Upper lobe of left lung (tissue), 6 donors: Measurements from ENCODE around the gene HERPUD2. TPM values are rescaled to one million over a fixed set of nuclear protein-coding genes. Genes with fewer than 3 reads are reported as not detected.

Source experiments
- ATAC-seq, 2 donors: fragments of 200-7000 bp; cut with Tn5 transposase; one replicate each; pipeline ENCODE4 v1.9.1; 2022; ENCODE audit warnings: mild to moderate bottlenecking in 2 of 2, moderate library complexity in 2 of 2; ENCODE audit not compliant: low FRiP score in 2 of 2
- DNase-seq, 2 donors: peaks; one replicate each; pipeline ENCODE4 v3.0.0-alpha.2; 2019 to 2020
- H3K27ac ChIP-seq, 4 donors: fragments of 200-600 bp; sonication (generic); one replicate each; pipeline ENCODE4 v1.5.1; 2016 to 2019
- H3K27me3 ChIP-seq, 4 donors: fragments of 200-600 bp; sonication (generic); one replicate each; pipeline ENCODE4 v1.5.1; 2017 to 2019
- H3K36me3 ChIP-seq, 4 donors: fragments of 200-600 bp; sonication (generic); one replicate each; pipeline ENCODE4 v1.5.1; 2016 to 2019
- H3K4me1 ChIP-seq, 4 donors: fragments of 200-600 bp; sonication (generic); one replicate each; pipeline ENCODE4 v1.5.1; 2018 to 2019
- H3K4me3 ChIP-seq, 4 donors: fragments of 200-600 bp; sonication (generic); one replicate each; pipeline ENCODE4 v1.5.1; 2017 to 2019; ENCODE audit warnings: mild to moderate bottlenecking in 2 of 4, moderate library complexity in 1 of 4
- H3K9me3 ChIP-seq, 4 donors: fragments of 200-600 bp; sonication (generic); one replicate each; pipeline ENCODE4 v1.5.1; 2018 to 2019
- CTCF ChIP-seq, 6 experiments: fragments of 450-650 bp in 4 of 6; fragments of 200-600 bp in 2 of 6; sonication (generic) in 2 of 6; IDR thresholded peaks; one replicate each; pipeline ENCODE4 v1.5.1; 2016 to 2019; ENCODE audit warnings: antibody characterized with exemption in 6 of 6
- EP300 ChIP-seq, 4 donors: sonication (generic); formaldehyde crosslinking; IDR thresholded peaks; one replicate each; pipeline ENCODE4 v1.5.1; 2017; ENCODE audit warnings: antibody characterized with exemption in 4 of 4, control low read depth in 2 of 4
- POLR2A ChIP-seq, 4 donors: fragments of 450-650 bp; IDR thresholded peaks; one replicate each; pipeline ENCODE4 v1.5.1; 2016 to 2017; ENCODE audit warnings: antibody characterized with exemption in 4 of 4, mild to moderate bottlenecking in 2 of 4
- POLR2AphosphoS5 ChIP-seq, 2 donors: sonication (generic); formaldehyde crosslinking; IDR thresholded peaks; one replicate each; pipeline ENCODE4 v1.5.1; 2017; ENCODE audit warnings: antibody characterized with exemption in 2 of 2
- WGBS, 2 donors: methylation state at CpG; one replicate each; pipeline ENCODE4 v1.1.5; 2017 to 2018; 5-methylcytosine and 5-hydroxymethylcytosine counted together
- total RNA-seq, 6 donors: library from RNA; depleted of rRNA in 4 of 6; stranded (reverse); fragments of >200 nt in 4 of 6; gene quantifications; one replicate each; pipeline versions ENCODE4 v1.1.0 to v1.2.1, GENCODE V29; 2016 to 2021
- donor health status: DM: no; HTN: no; CAD: no; lungs with moderate emphysema.
- donor health status: DM: no; HTN: yes; CAD: no; lungs with severe emphysema.

HERPUD2 gene
- total RNA-seq, 6 donors from 2014 or later, result 29.6 to 63.9 (median 42.2) TPM

GRCh38 chr7:35707422-35707821 is 12.5 kb upstream of the HERPUD2 start:
- TF ChIP-seq EP300 (IDR thresholded peaks at IDR 0.05) (no peak), CTCF (IDR thresholded peaks at IDR 0.05) (no peak), POLR2AphosphoS5 (IDR thresholded peaks at IDR 0.05) (no peak), POLR2A (IDR thresholded peaks at IDR 0.05) (no peak)
- peaks cover 0 to 10% (median 7%) of the 10 kb centered on the region in 4 donors for H3K4me1 ChIP-seq
- H3K27me3 ChIP-seq, result no peaks in the 10 kb centered on the region
- ATAC-seq (no peak), DNase-seq (no peak)
- H3K27ac ChIP-seq, result no peak overlapping the region
- no peaks in the 10 kb centered on the region for H3K36me3 ChIP-seq
- H3K4me3 ChIP-seq, result no peak overlapping the region
- WGBS, 2 donors, result 62 to 83% methylated on average over 4 of the region's 4 CpGs
- no peaks in the 10 kb centered on the region for H3K9me3 ChIP-seq

- no peak overlapping the region for H3K4me3 ChIP-seq
- TF ChIP-seq POLR2A (IDR thresholded peaks at IDR 0.05), result no peak
- TF ChIP-seq POLR2AphosphoS5 (IDR thresholded peaks at IDR 0.05), result no peak
- no peak for TF ChIP-seq CTCF (IDR thresholded peaks at IDR 0.05)
- TF ChIP-seq EP300 (IDR thresholded peaks at IDR 0.05), result no peak
- DNase-seq (no peak), ATAC-seq (no peak)
- H3K9me3 ChIP-seq, result no peaks in the 10 kb centered on the region
- peaks cover 0 to 10% (median 7%) of the 10 kb centered on the region in 4 donors for H3K4me1 ChIP-seq
- H3K27ac ChIP-seq, result no peak overlapping the region
- no peaks in the 10 kb centered on the region for H3K36me3 ChIP-seq
- no peaks in the 10 kb centered on the region for H3K27me3 ChIP-seq
Measured at GRCh38 chr7:35705932-35706461, 11.1 kb upstream of the HERPUD2 start.

GRCh38 chr7:35704261-35704660 is 9.3 kb upstream of the HERPUD2 start:
- no peaks in the 10 kb centered on the region for H3K27me3 ChIP-seq
- H3K9me3 ChIP-seq, result no peaks in the 10 kb centered on the region
- no peaks in the 10 kb centered on the region for H3K36me3 ChIP-seq
- whole genome bisulfite sequencing, 2 donors, result 90 to 91% methylated on average over 1 of the region's 1 CpG
- TF ChIP-seq POLR2AphosphoS5 (IDR thresholded peaks at IDR 0.05) (no peak), CTCF (IDR thresholded peaks at IDR 0.05) (no peak), POLR2A (IDR thresholded peaks at IDR 0.05) (no peak), EP300 (IDR thresholded peaks at IDR 0.05) (no peak)
- H3K4me1 ChIP-seq, result peaks cover 0 to 2% (median under 1%) of the 10 kb centered on the region in 4 donors
- no peak for DNase-seq
- no peak overlapping the region for H3K4me3 ChIP-seq
- ATAC-seq, result no peak
- H3K27ac ChIP-seq, result no peak overlapping the region

GRCh38 chr7:35702541-35702940 is 7.6 kb upstream of the HERPUD2 start:
- no peak for ATAC-seq
- Histone ChIP-seq H3K36me3 (no peaks in the 10 kb centered on the region), H3K4me3 (no peak overlapping the region), H3K27ac (no peak overlapping the region), H3K4me1 (no peaks in the 10 kb centered on the region), H3K9me3 (no peaks in the 10 kb centered on the region), H3K27me3 (no peaks in the 10 kb centered on the region)
- no peak for TF ChIP-seq POLR2AphosphoS5 (IDR thresholded peaks at IDR 0.05)
- TF ChIP-seq POLR2A (IDR thresholded peaks at IDR 0.05), result no peak
- no peak for TF ChIP-seq EP300 (IDR thresholded peaks at IDR 0.05)
- no peak for TF ChIP-seq CTCF (IDR thresholded peaks at IDR 0.05)
- DNase-seq, result no peak
- 77 to 91% methylated on average over 3 to 4 of the region's 4 CpGs for WGBS, 2 donors

GRCh38 chr7:35701287-35701900 is 6.5 kb upstream of the HERPUD2 start:
- Histone ChIP-seq H3K4me1 (peaks cover 0 to under 1% (median 0%) of the 10 kb centered on the region in 4 donors), H3K4me3 (no peak overlapping the region), H3K27me3 (no peaks in the 10 kb centered on the region), H3K27ac (no peak overlapping the region), H3K36me3 (no peaks in the 10 kb centered on the region), H3K9me3 (no peaks in the 10 kb centered on the region)
- WGBS, 2 donors, result 97 to 100% methylated on average over 1 of the region's 1 CpG
- TF ChIP-seq CTCF (IDR thresholded peaks at IDR 0.05), result no peak
- TF ChIP-seq EP300 (IDR thresholded peaks at IDR 0.05), result no peak
- no peak for TF ChIP-seq POLR2A (IDR thresholded peaks at IDR 0.05)
- no peak for TF ChIP-seq POLR2AphosphoS5 (IDR thresholded peaks at IDR 0.05)
- ATAC-seq (no peak), DNase-seq (no peak)
